GM12878 (cell line): ENCODE measurements around the gene DCTN4. TPM values are rescaled to one million over a fixed set of nuclear protein-coding genes. Genes with fewer than 3 reads are reported as not detected.

Experiments used
- ATAC-seq: fragments of 200-7000 bp; cut with Tn5 transposase; 3 replicates; pipeline ENCODE4 v1.9.1; 2020; ENCODE audit warnings: mild to moderate bottlenecking, moderate library complexity
- BruUV-seq: library from RNA; stranded (reverse); fragments of 400-500 nt; replicated peaks from 2 replicates; lab custom pipeline; 2021; lab: Mats Ljungman, UMichigan
- CTCF ChIA-PET: fragments of 300-600 bp; sonication (Branson Sonifier 250); formaldehyde crosslinking; extraction: SDS; loops from one replicate; lab custom pipeline; 2021; ENCODE audit warnings: inconsistent platforms; lab: Yijun Ruan, JAX
- POLR2A ChIA-PET: fragments of 350-600 bp; formaldehyde crosslinking; extraction: SDS; loops from one replicate; lab custom pipeline; 2021; ENCODE audit warnings: inconsistent platforms; lab: Charles Lee
- RAD21 ChIA-PET: fragments of 300-600 bp; sonication (Branson Sonifier 250); formaldehyde crosslinking; loops from one replicate; lab custom pipeline; 2023; ENCODE audit warnings: antibody characterized with exemption; ENCODE audit not compliant: unreplicated experiment; lab: Charles Lee
- SMC1A ChIA-PET: fragments of 300-600 bp; sonication (Branson Sonifier 250); formaldehyde crosslinking; loops from one replicate; lab custom pipeline; 2023; ENCODE audit not compliant: unreplicated experiment, uncharacterized antibody; lab: Charles Lee
- DNase-seq: peaks from one replicate; pipeline ENCODE4 v3.0.0-alpha.2; 2011; ENCODE audit warnings: low read depth, low spot score
- FAIRE-seq: peaks from 3 replicates; lab custom pipeline; 2011; peaks lifted over from hg19 to GRCh38; lab: Jason Lieb, UNC
- H2AFZ ChIP-seq: 2 replicates; pipeline ENCODE4 v1.6.0; 2011; ENCODE audit warnings: low read depth, low read length, control low read depth; ENCODE audit not compliant: control insufficient read depth
- H3K27ac ChIP-seq: 2 replicates; pipeline ENCODE4 v1.5.1; 2011; ENCODE audit warnings: control low read depth; ENCODE audit not compliant: control insufficient read depth, insufficient read depth
- H3K27me3 ChIP-seq, 2 experiments: replicated peaks in 1 of 2; 2 replicates each; pipeline versions ENCODE4 v1.6.0 to v1.6.1; 2011; ENCODE audit warnings: low read length in 1 of 2; ENCODE audit not compliant: control insufficient read depth in 2 of 2, insufficient read depth in 2 of 2
- H3K36me3 ChIP-seq, 2 experiments: 2 replicates each; pipeline ENCODE4 v1.5.1; 2011; ENCODE audit warnings: low read length in 1 of 2; ENCODE audit not compliant: control insufficient read depth in 2 of 2, insufficient read depth in 2 of 2
- H3K4me1 ChIP-seq: 2 replicates; pipeline ENCODE4 v1.6.1; 2011; ENCODE audit warnings: mild to moderate bottlenecking, low read length, moderate library complexity, mixed read lengths; ENCODE audit not compliant: control insufficient read depth, insufficient read depth
- H3K4me2 ChIP-seq: 2 replicates; pipeline ENCODE4 v1.6.0; 2011; ENCODE audit warnings: control low read depth; ENCODE audit not compliant: control insufficient read depth, insufficient read depth
- H3K4me3 ChIP-seq: fragments of 200-600 bp; sonication (generic); 2 replicates; pipeline ENCODE4 v1.5.1; 2016
- H3K79me2 ChIP-seq: 2 replicates; pipeline ENCODE4 v1.6.0; 2011; ENCODE audit warnings: low read length; ENCODE audit not compliant: control insufficient read depth, insufficient read depth
- H3K9ac ChIP-seq: 2 replicates; pipeline ENCODE4 v1.8.0; 2011; ENCODE audit warnings: low read length, control low read depth, mixed read lengths; ENCODE audit not compliant: control insufficient read depth, insufficient read depth
- H3K9me3 ChIP-seq: replicated peaks from 3 replicates; pipeline ENCODE4 v1.5.1; 2011; ENCODE audit warnings: mild to moderate bottlenecking, low read length; ENCODE audit not compliant: control insufficient read depth, insufficient read depth
- H4K20me1 ChIP-seq: 2 replicates; pipeline ENCODE4 v1.6.0; 2011; ENCODE audit not compliant: control insufficient read depth, insufficient read depth
- CBX5 ChIP-seq: sonication (generic); IDR thresholded peaks from 2 replicates; pipeline ENCODE4 v1.6.1; 2016; ENCODE audit warnings: low read depth, moderate library complexity, mild to moderate bottlenecking, inconsistent platforms
- NBN ChIP-seq: fragments of 450-650 bp; IDR thresholded peaks from 2 replicates; pipeline ENCODE4 v1.6.1; 2016
- POLR2AphosphoS5 ChIP-seq: IDR thresholded peaks from 2 replicates; pipeline ENCODE4 v1.6.1; 2011; ENCODE audit warnings: mild to moderate bottlenecking, low read length, inconsistent platforms
- RAD21 ChIP-seq: IDR thresholded peaks from 2 replicates; pipeline ENCODE4 v1.6.1; 2011; ENCODE audit warnings: mild to moderate bottlenecking, low read depth, low read length, moderate library complexity; ENCODE audit not compliant: insufficient read depth
- RBBP5 ChIP-seq: fragments of 200-600 bp; sonication (generic); conservative IDR thresholded peaks from 2 replicates; pipeline ENCODE4 v1.6.1; 2016
- SMC3 ChIP-seq: IDR thresholded peaks from 2 replicates; pipeline ENCODE4 v1.6.1; 2011; ENCODE audit warnings: low read length, improper control_type of control experiment, borderline replicate concordance
- TARDBP ChIP-seq: IDR thresholded peaks from 2 replicates; pipeline ENCODE4 v1.6.1; 2016; ENCODE audit warnings: borderline replicate concordance
- ZNF622 ChIP-seq: fragments of 450-650 bp; IDR thresholded peaks from 2 replicates; pipeline ENCODE4 v1.6.1; 2017; ENCODE audit warnings: mild to moderate bottlenecking, inconsistent platforms
- ZSCAN29 ChIP-seq: fragments of 450-650 bp; IDR thresholded peaks from 2 replicates; pipeline ENCODE4 v1.6.1; 2017; ENCODE audit warnings: mild to moderate bottlenecking, moderate library complexity
- WGBS: methylation state at CpG from one replicate; pipeline ENCODE4 v1.1.6; 2016; ENCODE audit warnings: low lambda C conversion rate; ENCODE audit not compliant: insufficient replicate concordance, insufficient coverage; ENCODE audit errors: missing lambda C conversion rate; 5-methylcytosine and 5-hydroxymethylcytosine counted together
- in situ Hi-C: fragments of 300-500 bp; cut with MboI; formaldehyde crosslinking; loops from 9 replicates; pipeline ENCODE4 v1.14.3; 2018; ENCODE audit warnings: mixed read lengths
- intact Hi-C: fragments of 100-400 bp; cut with micrococcal nuclease; formaldehyde crosslinking; loops from one replicate; pipeline ENCODE4 v1.14.2; 2022; ENCODE audit not compliant: unreplicated experiment
- polyA plus RNA-seq, 11 experiments: library from polyadenylated mRNA; depleted of rRNA in 4 of 11; unstranded in 6 of 11; stranded (reverse) in 5 of 11; fragments of >200 nt; fragmentation: Nextera tagmentation in 4 of 11; fragmentation: Illumina TruSeq in 1 of 11; extraction: Ambion mirVana in 4 of 11; extraction: Trizol in 1 of 11; gene quantifications; 1 replicate in 1 of 11; 2 replicates in 10 of 11; pipeline versions ENCODE4 v1.2.1 to v1.2.3, GENCODE V29; 2011 to 2016; ENCODE audit warnings: inconsistent platforms in 2 of 11, missing spikeins in 2 of 11, low read depth in 1 of 11
- total RNA-seq, 4 experiments: library from RNA; depleted of rRNA in 3 of 4; stranded (reverse); fragments of >200 nt in 3 of 4; fragmentation: Illumina TruSeq in 1 of 4; extraction: Trizol in 1 of 4; gene quantifications; 2 replicates each; pipeline versions ENCODE4 v1.2.1 to v1.2.3, GENCODE V29; 2013 to 2021
- TF ChIP-seq, protein P1 (sequence below), 3 experiments: IDR thresholded peaks in 2 of 3; conservative IDR thresholded peaks in 1 of 3; 2 replicates each; pipeline ENCODE4 v1.5.1; 2011; ENCODE audit warnings: low read depth in 3 of 3, low read length in 3 of 3, mild to moderate bottlenecking in 3 of 3, control low read depth in 2 of 3, moderate library complexity in 2 of 3, inconsistent platforms in 1 of 3, mixed read lengths in 1 of 3; ENCODE audit not compliant: control insufficient read depth in 2 of 3, insufficient read depth in 1 of 3; ENCODE audit errors: extremely low read depth in 1 of 3

DCTN4 gene
- total and polyA plus RNA-seq, 10 of the 15 experiments (the other 5 are each of a cell fraction or from before 2014, with no cell fraction given), result 7.6 to 27.8 (median 18.0) TPM

- TF ChIP-seq RBBP5 (no peak), POLR2AphosphoS5 (no peak), CBX5 (no peak)
- Histone ChIP-seq H3K27ac (no peak overlapping the region), H3K9me3 (no peaks in the 10 kb centered on the region), H3K4me2 (no peak overlapping the region), H3K9ac (no peak overlapping the region), H3K79me2 (no peaks in the 10 kb centered on the region), H4K20me1 (no peaks in the 10 kb centered on the region), H3K4me3 (no peak overlapping the region), H3K36me3 (no peaks in the 10 kb centered on the region), H3K4me1 (no peaks in the 10 kb centered on the region), H2AFZ (no peak overlapping the region), H3K27me3 (no peaks in the 10 kb centered on the region)
- WGBS, result 50% methylated on average over 6 of the region's 6 CpGs
- intact Hi-C loops (loop anchor here (10.0 kb wide), 2 partner anchors 180 to 510 kb away; no protein-coding TSS in a partner anchor), in situ Hi-C loops (no loop called here)
- FAIRE-seq, result no peak
- CTCF ChIA-PET, result interaction anchor here (0.5 to 4.5 kb wide), 4 partner anchors 27 to 361 kb away, joined by 3 to 21 read pairs (median 4); partner anchors contain the start of gene IRGM
- POLR2A ChIA-PET, result interaction anchor here (0.7 to 1.4 kb wide), 3 partner anchors 21 to 221 kb away, joined by 4 to 6 read pairs (median 4); no protein-coding TSS in a partner anchor
- BruUV-seq, result no TSS peak
- RAD21 ChIA-PET, result no interaction called here
- SMC1A ChIA-PET, result interaction anchor here (1.0 kb wide), 1 partner anchor 15 kb away, joined by 3 read pairs; no protein-coding TSS in a partner anchor
- no peak for DNase-seq
- no peak for ATAC-seq
Measured at GRCh38 chr5:150804388-150804787, 45.6 kb upstream of the DCTN4 start.

DNA sequence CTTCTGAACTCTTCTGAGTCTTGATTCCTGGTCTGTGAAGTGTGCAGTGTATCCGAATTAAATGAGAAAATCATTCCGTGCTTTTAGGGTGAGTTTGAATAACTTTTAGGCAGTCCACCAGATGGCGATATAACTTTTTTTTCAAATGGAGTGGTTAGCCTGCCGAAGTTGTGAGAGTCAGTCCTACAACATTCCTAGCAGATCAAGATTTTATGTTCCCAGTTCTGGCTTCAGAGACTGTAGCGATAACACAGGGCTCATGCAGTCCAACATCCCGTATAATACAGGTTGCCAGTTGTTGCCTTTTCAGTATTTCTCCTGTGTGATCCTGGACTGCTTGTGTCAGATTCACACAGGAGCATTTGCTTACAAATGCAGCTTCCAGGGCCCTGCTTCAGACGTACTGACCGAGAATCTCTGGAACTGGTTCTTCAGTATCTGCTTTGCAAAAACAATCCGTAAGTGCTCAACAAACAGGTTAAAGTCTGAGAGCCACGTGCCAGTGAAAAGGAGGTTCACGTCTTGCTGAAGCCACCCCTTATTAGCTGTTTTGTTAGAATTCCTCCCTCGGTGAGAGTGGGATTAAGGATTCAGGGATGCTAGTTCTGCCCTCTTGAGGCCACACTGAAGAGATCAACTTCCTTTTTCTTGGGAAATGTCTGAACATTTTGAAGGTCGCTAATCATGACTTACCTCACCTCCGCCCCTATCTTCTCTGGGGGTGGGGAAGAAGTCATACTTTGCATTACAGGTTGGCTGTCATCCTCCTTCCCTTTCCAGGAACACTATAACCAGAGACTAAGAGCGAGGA lies 42.5 kb upstream of the DCTN4 start:
- SMC1A ChIA-PET, result interaction anchor here (0.5 to 3.2 kb wide), 18 partner anchors 12 to 847 kb away, joined by 3 to 28 read pairs (median 4); partner anchors contain the start of genes DCTN4 and IRGM
- Histone ChIP-seq H3K4me1 (no peaks in the 10 kb centered on the region), H3K79me2 (no peaks in the 10 kb centered on the region), H3K9me3 (no peaks in the 10 kb centered on the region), H2AFZ (peak overlapping the region; percentile 74), H3K9ac (no peak overlapping the region), H3K27ac (no peak overlapping the region), H3K36me3 (no peaks in the 10 kb centered on the region), H3K4me2 (no peak overlapping the region; the same call in 1 of the 2 replicates), H4K20me1 (no peaks in the 10 kb centered on the region), H3K27me3 (no peaks in the 10 kb centered on the region), H3K4me3 (no peak overlapping the region)
- in situ Hi-C loops, result no loop called here
- ATAC-seq, result peak; percentile 83
- WGBS, result 20% methylated on average over 15 of the region's 15 CpGs
- peak; percentile 93 for FAIRE-seq
- BruUV-seq, result no TSS peak
- POLR2A ChIA-PET, result interaction anchor here (1.2 kb wide), 1 partner anchor 100 kb away, joined by 4 read pairs; the partner anchor contains the start of gene RBM22
- intact Hi-C loops, result loop anchor here (1.0 to 10.0 kb wide), 4 partner anchors 46 to 513 kb away; no protein-coding TSS in a partner anchor
- RAD21 ChIA-PET, result interaction anchor here (0.7 to 3.2 kb wide), 8 partner anchors 18 to 363 kb away, joined by 3 to 20 read pairs (median 4); partner anchors contain the start of genes IRGM and RBM22
- no peak for TF ChIP-seq ZNF622
- TF ChIP-seq TARDBP, result no peak
- 0 out of 2 replicates have a peak, but pooled peaks have one; percentile 20 for TF ChIP-seq NBN
- 0 out of 2 replicates have a peak, but pooled peaks have one; percentile 44 for TF ChIP-seq ZSCAN29
- TF ChIP-seq RAD21, result peak; percentile 61
- TF ChIP-seq SMC3, result peak; percentile 67; the same call in 1 of the 2 replicates
- TF ChIP-seq, protein P1, sequence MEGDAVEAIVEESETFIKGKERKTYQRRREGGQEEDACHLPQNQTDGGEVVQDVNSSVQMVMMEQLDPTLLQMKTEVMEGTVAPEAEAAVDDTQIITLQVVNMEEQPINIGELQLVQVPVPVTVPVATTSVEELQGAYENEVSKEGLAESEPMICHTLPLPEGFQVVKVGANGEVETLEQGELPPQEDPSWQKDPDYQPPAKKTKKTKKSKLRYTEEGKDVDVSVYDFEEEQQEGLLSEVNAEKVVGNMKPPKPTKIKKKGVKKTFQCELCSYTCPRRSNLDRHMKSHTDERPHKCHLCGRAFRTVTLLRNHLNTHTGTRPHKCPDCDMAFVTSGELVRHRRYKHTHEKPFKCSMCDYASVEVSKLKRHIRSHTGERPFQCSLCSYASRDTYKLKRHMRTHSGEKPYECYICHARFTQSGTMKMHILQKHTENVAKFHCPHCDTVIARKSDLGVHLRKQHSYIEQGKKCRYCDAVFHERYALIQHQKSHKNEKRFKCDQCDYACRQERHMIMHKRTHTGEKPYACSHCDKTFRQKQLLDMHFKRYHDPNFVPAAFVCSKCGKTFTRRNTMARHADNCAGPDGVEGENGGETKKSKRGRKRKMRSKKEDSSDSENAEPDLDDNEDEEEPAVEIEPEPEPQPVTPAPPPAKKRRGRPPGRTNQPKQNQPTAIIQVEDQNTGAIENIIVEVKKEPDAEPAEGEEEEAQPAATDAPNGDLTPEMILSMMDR (IDR thresholded peaks at IDR 0.05 in 2 of 3, conservative IDR thresholded peaks at IDR 0.05 in 1 of 3; ENCODE audit: control insufficient read depth in 2 of 3, extremely low read depth in 1 of 3, insufficient read depth in 1 of 3, low read depth in 3 of 3, low read length in 3 of 3), result peak; percentile 49 to 60 (median 52); a peak in 5 of 6 replicates
- DNase-seq, result no peak
- CTCF ChIA-PET, result interaction anchor here (0.6 to 3.4 kb wide), 33 partner anchors 9 to 517 kb away, joined by 3 to 50 read pairs (median 4); partner anchors contain the start of genes IRGM and RBM22
